Measurements from ENCODE around the gene TMEM60. TPM values are rescaled to one million over a fixed set of nuclear protein-coding genes. Genes with fewer than 3 reads are reported as not detected.
A peak's percentile ranks its signal among the peaks of the same experiment; 100 is the strongest.

Gene TMEM60
- polyA plus RNA-seq, 1 donor from 2014 or later = 29.3 TPM

- Histone ChIP-seq H3K9me3 (ENCODE audit: low read length) (no peaks in the 10 kb centered on the region), H3K79me2 (replicated peaks; ENCODE audit: insufficient read depth, low read length) (peaks cover 56% of the 10 kb centered on the region), H3F3A (ENCODE audit: insufficient read depth, low read length, poor library complexity, severe bottlenecking) (peaks cover 7% of the 10 kb centered on the region), H4K20me1 (ENCODE audit: insufficient read depth) (no peaks in the 10 kb centered on the region), H2AFZ (ENCODE audit: low read depth, low read length) (no peak overlapping the region), H3K27ac (ENCODE audit: low read length) (no peak overlapping the region), H3K4me2 (ENCODE audit: low read length) (no peak overlapping the region), H3K9ac (ENCODE audit: low read length) (no peak overlapping the region), H3K27me3 (ENCODE audit: insufficient read depth, low read depth, low read length) (no peaks in the 10 kb centered on the region), H3K4me3 (ENCODE audit: low read length) (no peak overlapping the region), H3K36me3 (ENCODE audit: insufficient read depth, low read length) (no peaks in the 10 kb centered on the region), H3K9me2 (ENCODE audit: insufficient read depth, low read length) (no peaks in the 10 kb centered on the region)
- TF ChIP-seq MXI1 (conservative IDR thresholded peaks at IDR 0.05; ENCODE audit: poor library complexity, severe bottlenecking) (no peak), CTCF (IDR thresholded peaks at IDR 0.05; ENCODE audit: poor library complexity, severe bottlenecking) (no peak), REST (IDR thresholded peaks at IDR 0.05; ENCODE audit: borderline replicate concordance) (no peak)
Measured at GRCh38 chr7:77802557-77803405, 4.5 kb upstream of the TMEM60 start.

GRCh38 chr7:77800730-77801129, 2.5 kb upstream of the TMEM60 start:
- Histone ChIP-seq H3K79me2 (replicated peaks; ENCODE audit: insufficient read depth, low read length) (peaks cover 61% of the 10 kb centered on the region), H3K27me3 (ENCODE audit: insufficient read depth, low read depth, low read length) (no peaks in the 10 kb centered on the region), H3K9me3 (ENCODE audit: low read length) (no peaks in the 10 kb centered on the region), H3K36me3 (ENCODE audit: insufficient read depth, low read length) (no peaks in the 10 kb centered on the region), H3K4me2 (ENCODE audit: low read length) (no peak overlapping the region), H3K9me2 (ENCODE audit: insufficient read depth, low read length) (no peaks in the 10 kb centered on the region), H3K9ac (ENCODE audit: low read length) (no peak overlapping the region), H3F3A (ENCODE audit: insufficient read depth, low read length, poor library complexity, severe bottlenecking) (peaks cover 7% of the 10 kb centered on the region), H4K20me1 (ENCODE audit: insufficient read depth) (no peaks in the 10 kb centered on the region), H2AFZ (ENCODE audit: low read depth, low read length) (no peak overlapping the region), H3K27ac (ENCODE audit: low read length) (no peak overlapping the region), H3K4me3 (ENCODE audit: low read length) (peak overlapping the region; percentile 77)
- TF ChIP-seq MXI1 (conservative IDR thresholded peaks at IDR 0.05; ENCODE audit: poor library complexity, severe bottlenecking) (no peak), REST (IDR thresholded peaks at IDR 0.05; ENCODE audit: borderline replicate concordance) (no peak), RAD21 (conservative IDR thresholded peaks at IDR 0.05) (no peak), EZH2 (IDR thresholded peaks at IDR 0.05; ENCODE audit: borderline replicate concordance, insufficient read depth, low read length, poor library complexity, severe bottlenecking) (no peak), SMC3 (conservative IDR thresholded peaks at IDR 0.05; ENCODE audit: poor library complexity) (no peak), CTCF (IDR thresholded peaks at IDR 0.05; ENCODE audit: poor library complexity, severe bottlenecking) (no peak), EP300 (conservative IDR thresholded peaks at IDR 0.05; ENCODE audit: poor library complexity, severe bottlenecking) (no peak), TAF1 (IDR thresholded peaks at IDR 0.05; ENCODE audit: low read depth) (no peak), POLR2AphosphoS5 (IDR thresholded peaks at IDR 0.05) (no peak)
